ENCODE measurements around the gene FAM131B.
"Not testable (repeated sequence)": the region's sequence is repeated elsewhere in the genome, so short reads cannot be mapped to it uniquely, and the experiment has no call there.

GRCh38 chr7:143402233-143402632, 39.7 kb upstream of the FAM131B start:
- TF ChIP-seq POLR2A, CTCF (IDR thresholded peaks at IDR 0.05): not testable (repeated sequence)

Measured in thyroid gland (tissue), 4 donors.